ENCODE data around the gene TOB1.

GRCh38 chr17:50889528-50890118 is 23.5 kb upstream of the TOB1 start:
- TF ChIP-seq CTCF (IDR thresholded peaks at IDR 0.05) (no peak), POLR2A (IDR thresholded peaks at IDR 0.05) (no peak)
